Esophagus squamous epithelium (tissue), 5 donors: ENCODE data around the gene ZBTB42. TPM values are rescaled to one million over a fixed set of nuclear protein-coding genes. Genes with fewer than 3 reads are reported as not detected.

Experiments used
- DNase-seq: peaks from one replicate; lab custom pipeline; 2025; lab: John Stamatoyannopoulos, UW
- H3K27ac ChIP-seq, 4 donors: fragments of 200-600 bp; sonication (generic); one replicate each; pipeline ENCODE4 v1.5.1; 2016 to 2019; ENCODE audit warnings: mild to moderate bottlenecking in 1 of 4
- H3K27me3 ChIP-seq, 4 donors: fragments of 200-600 bp; sonication (generic); 1 replicate in 3 of 4; 2 replicates in 1 of 4; pipeline versions ENCODE4 v1.5.1 to v1.6.0; 2017 to 2021; ENCODE audit warnings: antibody characterized with exemption in 1 of 4
- H3K36me3 ChIP-seq, 3 donors: fragments of 200-600 bp; sonication (generic); one replicate each; pipeline ENCODE4 v1.5.1; 2016 to 2019
- H3K4me1 ChIP-seq, 3 donors: fragments of 200-600 bp; sonication (generic); one replicate each; pipeline ENCODE4 v1.5.1; 2017 to 2019
- H3K4me3 ChIP-seq, 4 donors: fragments of 200-600 bp; sonication (generic); 1 replicate in 3 of 4; 2 replicates in 1 of 4; pipeline ENCODE4 v1.5.1; 2016 to 2019; ENCODE audit warnings: mild to moderate bottlenecking in 2 of 4, moderate library complexity in 1 of 4
- H3K9me3 ChIP-seq, 3 donors: fragments of 200-600 bp; sonication (generic); one replicate each; pipeline ENCODE4 v1.5.1; 2016 to 2019
- CTCF ChIP-seq, 6 experiments: fragments of 450-650 bp in 4 of 6; fragments of 200-600 bp in 2 of 6; sonication (generic) in 2 of 6; IDR thresholded peaks; one replicate each; pipeline ENCODE4 v1.5.1; 2016 to 2019; ENCODE audit warnings: antibody characterized with exemption in 6 of 6, mild to moderate bottlenecking in 4 of 6, moderate library complexity in 4 of 6
- POLR2A ChIP-seq, 4 donors: fragments of 450-650 bp; IDR thresholded peaks; one replicate each; pipeline ENCODE4 v1.6.1; 2017; ENCODE audit warnings: antibody characterized with exemption in 4 of 4, mild to moderate bottlenecking in 4 of 4, moderate library complexity in 3 of 4
- WGBS, 2 donors: methylation state at CpG; one replicate each; pipeline ENCODE4 v1.1.5; 2018; 5-methylcytosine and 5-hydroxymethylcytosine counted together
- intact Hi-C: fragments of 100-400 bp; cut with DNase I; formaldehyde crosslinking; loops from one replicate; pipeline ENCODE4 v1.15.0; 2022
- total RNA-seq, 4 donors: library from RNA; depleted of rRNA; stranded (reverse); fragments of >200 nt; gene quantifications; one replicate each; pipeline ENCODE4 v1.1.0, GENCODE V29; 2016
- donor health status: DM: yes; HTN: yes; CAD: no.

Gene ZBTB42
- total RNA-seq, 4 donors from 2014 or later, result 4.7 to 14.2 (median 8.4) TPM

GRCh38 chr14:104775073-104775489, 25.8 kb upstream of the ZBTB42 start:
- Histone ChIP-seq H3K36me3 (peaks cover 15 to 95% (median 20%) of the 10 kb centered on the region in 3 donors), H3K4me1 (peaks cover 0 to 41% (median 0%) of the 10 kb centered on the region in 3 donors), H3K4me3 (no peak overlapping the region), H3K27me3 (no peaks in the 10 kb centered on the region), H3K27ac (peak overlapping the region in 1 of 4 donors; percentile 10), H3K9me3 (no peaks in the 10 kb centered on the region)
- TF ChIP-seq CTCF (IDR thresholded peaks at IDR 0.05) (no peak), POLR2A (IDR thresholded peaks at IDR 0.05) (no peak)
- no peak for DNase-seq
- intact Hi-C loops, result no loop called here
- 83 to 90% methylated on average over 1 to 2 of the region's 13 CpGs for WGBS, 2 donors

- WGBS, 2 donors, result 100% methylated on average over 2 of the region's 15 CpGs; no CpG with 5 or more reads in 1 of the 2 donors
- peaks cover 0 to 50% (median 0%) of the 10 kb centered on the region in 3 donors for H3K4me1 ChIP-seq
These were observed 24.4 kb upstream of the ZBTB42 start for GRCh38 chr14:104776481-104776880.

DNA sequence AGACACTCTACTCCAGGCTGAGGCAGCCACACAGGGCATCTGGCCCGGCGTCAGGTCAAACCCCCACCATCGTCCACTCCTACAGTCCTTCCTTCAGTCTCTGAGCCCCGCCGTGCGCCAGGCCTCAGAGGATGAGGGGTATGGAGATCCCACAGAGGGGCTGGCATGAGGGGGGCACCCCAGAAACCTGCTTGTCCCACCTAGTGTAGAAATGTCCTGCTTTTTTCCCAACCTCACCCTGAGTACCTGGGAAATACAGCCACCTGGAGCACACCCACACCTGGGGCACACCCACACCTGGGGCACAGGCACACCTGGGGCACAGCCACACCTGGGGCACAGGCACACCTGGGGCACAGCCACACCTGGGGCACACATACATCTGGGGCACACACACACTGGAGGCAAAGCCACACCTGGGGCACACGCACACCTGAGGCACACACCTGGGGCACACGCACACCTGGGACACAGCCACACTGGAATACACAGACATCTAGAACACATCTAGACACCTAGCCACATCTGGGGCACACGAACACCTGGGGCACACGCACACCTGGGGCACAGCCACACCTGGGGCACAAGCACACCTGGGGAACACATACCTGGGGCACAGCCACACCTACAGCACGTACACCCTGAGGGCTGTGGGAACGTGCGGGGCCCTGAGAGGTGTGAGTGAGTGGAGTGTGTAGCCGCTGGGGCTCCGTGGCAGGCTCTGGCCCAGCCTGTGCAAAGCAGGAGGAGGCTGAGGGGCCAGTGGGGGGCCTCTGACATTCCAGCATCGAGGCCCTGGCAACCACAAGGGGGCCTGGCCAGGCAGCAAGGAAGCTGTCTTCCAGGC, 23.7 kb upstream of the ZBTB42 start:
- DNase-seq, result no peak
- no peaks in the 10 kb centered on the region for H3K27me3 ChIP-seq
- H3K4me1 ChIP-seq, result peaks cover 0 to 55% (median 0%) of the 10 kb centered on the region in 3 donors
- TF ChIP-seq POLR2A (IDR thresholded peaks at IDR 0.05) (no peak), CTCF (IDR thresholded peaks at IDR 0.05) (no peak)
- no peak overlapping the region for H3K4me3 ChIP-seq
- no peaks in the 10 kb centered on the region for H3K9me3 ChIP-seq
- intact Hi-C loops, result no loop called here
- 79 to 86% methylated on average over 9 to 10 of the region's 16 CpGs for WGBS, 2 donors
- H3K27ac ChIP-seq, result no peak overlapping the region
- peaks cover 15 to 95% (median 18%) of the 10 kb centered on the region in 3 donors for H3K36me3 ChIP-seq

More at GRCh38 chr14:104776481-104776880, 24.4 kb upstream of the ZBTB42 start:
- peaks cover 15 to 95% (median 21%) of the 10 kb centered on the region in 3 donors for H3K36me3 ChIP-seq
- TF ChIP-seq POLR2A (IDR thresholded peaks at IDR 0.05), result no peak
- no peak for TF ChIP-seq CTCF (IDR thresholded peaks at IDR 0.05)
- DNase-seq, result no peak
- no peaks in the 10 kb centered on the region for H3K9me3 ChIP-seq
- intact Hi-C loops, result no loop called here
- no peak overlapping the region for H3K27ac ChIP-seq
- no peak overlapping the region for H3K4me3 ChIP-seq
- H3K27me3 ChIP-seq, result no peaks in the 10 kb centered on the region

GRCh38 chr14:104777808-104778249, 23.1 kb upstream of the ZBTB42 start:
- WGBS, 2 donors, result 40% methylated on average over 1 of the region's 15 CpGs; no CpG with 5 or more reads in 1 of the 2 donors
- intact Hi-C loops, result no loop called here
- TF ChIP-seq CTCF (IDR thresholded peaks at IDR 0.05) (no peak), POLR2A (IDR thresholded peaks at IDR 0.05) (no peak)
- H3K27me3 ChIP-seq, result no peaks in the 10 kb centered on the region
- no peak overlapping the region for H3K27ac ChIP-seq
- H3K9me3 ChIP-seq, result no peaks in the 10 kb centered on the region
- peaks cover 0 to 57% (median 0%) of the 10 kb centered on the region in 3 donors for H3K4me1 ChIP-seq
- peaks cover 10 to 95% (median 13%) of the 10 kb centered on the region in 3 donors for H3K36me3 ChIP-seq
- H3K4me3 ChIP-seq, result no peak overlapping the region
- no peak for DNase-seq
